Measurements from ENCODE around the gene MAGOHB.
"Not testable (repeated sequence)": the region's sequence is repeated elsewhere in the genome, so short reads cannot be mapped to it uniquely, and the experiment has no call there.

Gene MAGOHB

GRCh38 chr12:10611258-10611657 is 2.2 kb downstream of the MAGOHB start:
- DNase-seq: not testable (repeated sequence)

- no peak for DNase-seq
Observed at GRCh38 chr12:10610188-10610587, 3.2 kb downstream of the MAGOHB start.

- DNase-seq: no peak
Observed at GRCh38 chr12:10607885-10608458, 5.4 kb downstream of the MAGOHB start.

GRCh38 chr12:10601860-10602259 is 11.5 kb downstream of the MAGOHB start:
- no peak for DNase-seq

- DNase-seq: no peak
Observed at GRCh38 chr12:10600988-10601387, 12.4 kb downstream of the MAGOHB start.

- no peak for DNase-seq
Observed at GRCh38 chr12:10595881-10596280, 17.5 kb downstream of the MAGOHB start.

GRCh38 chr12:10590966-10591365 is 22.4 kb downstream of the MAGOHB start:
- no peak for DNase-seq

GRCh38 chr12:10584415-10584814 is 29.0 kb downstream of the MAGOHB start:
- DNase-seq: no peak

GRCh38 chr12:10582704-10583103 is 30.7 kb downstream of the MAGOHB start:
- no peak for DNase-seq

- DNase-seq: not testable (repeated sequence)
Observed at GRCh38 chr12:10582133-10582532, 31.3 kb downstream of the MAGOHB start.

GRCh38 chr12:10574307-10574706 is 39.1 kb downstream of the MAGOHB start:
- DNase-seq: no peak

GRCh38 chr12:10572021-10572490 is 41.4 kb downstream of the MAGOHB start:
- DNase-seq: not testable (repeated sequence)

- DNase-seq: no peak
Observed at GRCh38 chr12:10571141-10571540, 42.3 kb downstream of the MAGOHB start.

- no peak for DNase-seq
Observed at GRCh38 chr12:10567813-10568212, 45.6 kb downstream of the MAGOHB start.

GRCh38 chr12:10563966-10564365 is 49.4 kb downstream of the MAGOHB start:
- DNase-seq: no peak

- DNase-seq: no peak
Observed at GRCh38 chr12:10563002-10563401, 50.4 kb downstream of the MAGOHB start.

- peak; percentile 10 to 62 for DNase-seq
Observed at GRCh38 chr12:10562306-10562933, 51.0 kb downstream of the MAGOHB start.

- DNase-seq: no peak
Observed at GRCh38 chr12:10559244-10559643, 54.2 kb downstream of the MAGOHB start.

- no peak for DNase-seq
Observed at GRCh38 chr12:10558789-10559188, 54.6 kb downstream of the MAGOHB start.

- DNase-seq: no peak
Observed at GRCh38 chr12:10558301-10558700, 55.1 kb downstream of the MAGOHB start.

- DNase-seq: no peak
Observed at GRCh38 chr12:10557766-10558165, 55.6 kb downstream of the MAGOHB start.

GRCh38 chr12:10557329-10557728 is 56.1 kb downstream of the MAGOHB start:
- DNase-seq: no peak

- no peak for DNase-seq
Observed at GRCh38 chr12:10554756-10555481, 58.5 kb downstream of the MAGOHB start.

GRCh38 chr12:10554228-10554755 is 59.1 kb downstream of the MAGOHB start:
- no peak for DNase-seq

All from hippocampal formation (tissue), 2 donors.